MM.1S (cell line): ENCODE measurements around the gene SUCO.

Experiments used
- DNase-seq: peaks from one replicate; pipeline ENCODE4 v3.0.0-alpha.2; 2015
- H2AFZ ChIP-seq: fragments of 300-600 bp; sonication (generic); 2 replicates; pipeline ENCODE4 v1.6.0; 2016; ENCODE audit warnings: antibody characterized with exemption, low read length
- H3F3A ChIP-seq: fragments of 300-600 bp; sonication (generic); 2 replicates; pipeline ENCODE4 v1.6.1; 2016; ENCODE audit warnings: mild to moderate bottlenecking, antibody characterized with exemption, low read length, moderate library complexity, mixed read lengths; ENCODE audit not compliant: insufficient read depth
- H3K27ac ChIP-seq: fragments of 300-600 bp; sonication (generic); 2 replicates; pipeline ENCODE4 v1.5.1; 2016; ENCODE audit warnings: mild to moderate bottlenecking, low read length
- H3K27me3 ChIP-seq: fragments of 300-600 bp; sonication (generic); replicated peaks from 2 replicates; pipeline ENCODE4 v1.6.0; 2016; ENCODE audit warnings: low read length; ENCODE audit not compliant: insufficient read depth
- H3K36me3 ChIP-seq: fragments of 300-600 bp; sonication (generic); replicated peaks from 2 replicates; pipeline ENCODE4 v1.6.1; 2016; ENCODE audit warnings: mild to moderate bottlenecking, low read length, mixed read lengths; ENCODE audit not compliant: insufficient read depth
- H3K4me1 ChIP-seq: fragments of 300-600 bp; sonication (generic); 2 replicates; pipeline ENCODE4 v1.6.1; 2016; ENCODE audit warnings: low read length, mixed read lengths
- H3K4me2 ChIP-seq: fragments of 300-600 bp; sonication (generic); 2 replicates; pipeline ENCODE4 v1.6.0; 2016; ENCODE audit warnings: low read depth, low read length
- H3K4me3 ChIP-seq: fragments of 300-600 bp; sonication (generic); 2 replicates; pipeline ENCODE4 v1.5.1; 2016; ENCODE audit warnings: low read length, mixed read lengths
- H3K79me2 ChIP-seq: fragments of 300-600 bp; sonication (generic); 2 replicates; pipeline ENCODE4 v1.6.1; 2016; ENCODE audit warnings: mixed run types, low read length, mixed read lengths
- H3K9ac ChIP-seq: fragments of 300-600 bp; sonication (generic); 2 replicates; pipeline ENCODE4 v1.6.1; 2016; ENCODE audit warnings: low read length, mixed read lengths
- H3K9me2 ChIP-seq: fragments of 300-600 bp; sonication (generic); replicated peaks from 2 replicates; pipeline ENCODE4 v1.6.1; 2016; ENCODE audit warnings: mild to moderate bottlenecking, low read length, mixed read lengths; ENCODE audit not compliant: insufficient read depth
- H3K9me3 ChIP-seq: fragments of 300-600 bp; sonication (generic); replicated peaks from 2 replicates; pipeline ENCODE4 v1.6.1; 2016; ENCODE audit warnings: mild to moderate bottlenecking, low read length, mixed read lengths; ENCODE audit not compliant: insufficient read depth
- H4K20me1 ChIP-seq: fragments of 300-600 bp; sonication (generic); 2 replicates; pipeline ENCODE4 v1.6.1; 2016; ENCODE audit warnings: mild to moderate bottlenecking, low read length, moderate library complexity, mixed read lengths; ENCODE audit not compliant: insufficient read depth
- CTCF ChIP-seq: fragments of 300-600 bp; sonication (generic); IDR thresholded peaks from 2 replicates; pipeline ENCODE4 v1.5.1; 2016; ENCODE audit warnings: antibody characterized with exemption, low read length, mixed read lengths
- EZH2 ChIP-seq: fragments of 300-600 bp; sonication (generic); optimal IDR thresholded peaks from 2 replicates; pipeline ENCODE3; 2017; ENCODE audit warnings: low read depth, mild to moderate bottlenecking, antibody characterized with exemption, low read length, mixed read lengths
- EZH2phosphoT487 ChIP-seq: fragments of 300-600 bp; sonication (generic); IDR thresholded peaks from 2 replicates; pipeline ENCODE4 v1.6.1; 2018; ENCODE audit warnings: antibody characterized with exemption, low read length

Gene SUCO

GRCh38 chr1:172513479-172513878, 19.5 kb upstream of the SUCO start:
- H3F3A ChIP-seq, result no peaks in the 10 kb centered on the region
- no peak overlapping the region for H3K9ac ChIP-seq
- H3K36me3 ChIP-seq, result no peaks in the 10 kb centered on the region
- H2AFZ ChIP-seq, result no peak overlapping the region
- TF ChIP-seq CTCF (no peak), EZH2 (no peak), EZH2phosphoT487 (no peak)
- H3K9me3 ChIP-seq, result no peaks in the 10 kb centered on the region
- H3K4me3 ChIP-seq, result no peak overlapping the region
- H4K20me1 ChIP-seq, result no peaks in the 10 kb centered on the region
- no peak overlapping the region for H3K4me2 ChIP-seq
- DNase-seq, result no peak
- no peaks in the 10 kb centered on the region for H3K9me2 ChIP-seq
- no peaks in the 10 kb centered on the region for H3K4me1 ChIP-seq
- H3K79me2 ChIP-seq, result no peaks in the 10 kb centered on the region
- H3K27ac ChIP-seq, result no peak overlapping the region
- H3K27me3 ChIP-seq, result no peaks in the 10 kb centered on the region

- Histone ChIP-seq H3K9ac (no peak overlapping the region), H3K79me2 (no peaks in the 10 kb centered on the region), H3K4me2 (no peak overlapping the region), H3F3A (no peaks in the 10 kb centered on the region), H3K27ac (no peak overlapping the region), H3K4me1 (no peaks in the 10 kb centered on the region), H4K20me1 (no peaks in the 10 kb centered on the region), H2AFZ (no peak overlapping the region), H3K9me2 (no peaks in the 10 kb centered on the region), H3K36me3 (no peaks in the 10 kb centered on the region), H3K9me3 (no peaks in the 10 kb centered on the region), H3K27me3 (no peaks in the 10 kb centered on the region), H3K4me3 (no peak overlapping the region)
- DNase-seq, result no peak
- TF ChIP-seq EZH2 (no peak), CTCF (no peak), EZH2phosphoT487 (no peak)
Observed at GRCh38 chr1:172514108-172514507, 18.8 kb upstream of the SUCO start.

GRCh38 chr1:172515436-172515835, 17.5 kb upstream of the SUCO start:
- H3K27me3 ChIP-seq, result no peaks in the 10 kb centered on the region
- H4K20me1 ChIP-seq, result no peaks in the 10 kb centered on the region
- H3K4me2 ChIP-seq, result no peak overlapping the region
- no peak overlapping the region for H2AFZ ChIP-seq
- no peaks in the 10 kb centered on the region for H3F3A ChIP-seq
- H3K27ac ChIP-seq, result no peak overlapping the region
- TF ChIP-seq CTCF, result no peak
- TF ChIP-seq EZH2phosphoT487, result no peak
- TF ChIP-seq EZH2, result no peak
- H3K9me3 ChIP-seq, result no peaks in the 10 kb centered on the region
- no peaks in the 10 kb centered on the region for H3K9me2 ChIP-seq
- no peaks in the 10 kb centered on the region for H3K79me2 ChIP-seq
- H3K4me1 ChIP-seq, result no peaks in the 10 kb centered on the region
- H3K36me3 ChIP-seq, result no peaks in the 10 kb centered on the region
- no peak overlapping the region for H3K9ac ChIP-seq
- H3K4me3 ChIP-seq, result no peak overlapping the region
- DNase-seq, result no peak
